A549 (cell line): Measurements from ENCODE around the gene TTC28. TPM values are rescaled to one million over a fixed set of nuclear protein-coding genes. Genes with fewer than 3 reads are reported as not detected.

Experiments used
- ATAC-seq, 2 experiments: fragments of 200-7000 bp in 1 of 2; fragments of >200 bp in 1 of 2; cut with Nextera tagmentation in 1 of 2; cut with Tn5 transposase in 1 of 2; 3 replicates each; pipeline versions ENCODE4 v1.8.0 to v1.9.1; 2018 to 2020; ENCODE audit warnings: mild to moderate bottlenecking in 1 of 2, moderate library complexity in 1 of 2
- CTCF ChIA-PET: fragments of 300-600 bp; sonication (Branson Sonifier 250); formaldehyde crosslinking; extraction: SDS; loops from one replicate; lab custom pipeline; 2021; ENCODE audit warnings: antibody characterized with exemption, inconsistent platforms; lab: Yijun Ruan, JAX
- POLR2A ChIA-PET: fragments of 350-600 bp; formaldehyde crosslinking; extraction: SDS; loops from one replicate; lab custom pipeline; 2021; ENCODE audit warnings: antibody characterized with exemption, inconsistent platforms; lab: Yijun Ruan, JAX
- DNase-seq, 2 experiments: peaks; one replicate each; pipeline versions ENCODE4 v3.0.0 to v3.0.0-alpha.2; 2011 to 2016; ENCODE audit warnings: low read depth in 1 of 2, low spot score in 1 of 2
- FAIRE-seq: peaks from 2 replicates; lab custom pipeline; 2011; peaks lifted over from hg19 to GRCh38; lab: Jason Lieb, UNC
- H3K27ac ChIP-seq, 2 experiments: fragments of >200 bp; sonication (Bioruptor Twin); formaldehyde crosslinking; 3 replicates each; pipeline ENCODE4 v1.5.1; 2016 to 2017
- H3K4me1 ChIP-seq: fragments of >200 bp; sonication (Bioruptor Twin); formaldehyde crosslinking; 3 replicates; pipeline ENCODE4 v1.6.1; 2016
- H3K4me2 ChIP-seq: fragments of >200 bp; sonication (Bioruptor Twin); formaldehyde crosslinking; 3 replicates; pipeline ENCODE4 v1.6.1; 2016
- H3K4me3 ChIP-seq: fragments of >200 bp; sonication (Bioruptor Twin); formaldehyde crosslinking; 3 replicates; pipeline ENCODE4 v1.5.1; 2016
- H3K9me3 ChIP-seq: fragments of >200 bp; sonication (Bioruptor Twin); formaldehyde crosslinking; 3 replicates; pipeline ENCODE4 v1.6.1; 2016
- BHLHE40 ChIP-seq: IDR thresholded peaks from 2 replicates; pipeline ENCODE4 v1.6.1; 2012; ENCODE audit warnings: low read depth, low read length, inconsistent platforms
- CBX2 ChIP-seq: fragments of 200-600 bp; sonication (generic); IDR thresholded peaks from 2 replicates; pipeline ENCODE4 v1.6.1; 2016; ENCODE audit warnings: low read depth, mild to moderate bottlenecking, borderline replicate concordance
- CBX8 ChIP-seq: fragments of 200-600 bp; sonication (generic); IDR thresholded peaks from 2 replicates; pipeline ENCODE4 v1.6.1; 2016
- CEBPB ChIP-seq, 2 experiments: fragments of >200 bp in 1 of 2; sonication (Bioruptor Twin) in 1 of 2; formaldehyde crosslinking in 1 of 2; IDR thresholded peaks; 2 replicates each; pipeline ENCODE4 v1.6.1; 2012 to 2016
- CHD4 ChIP-seq: fragments of 200-600 bp; sonication (generic); IDR thresholded peaks from 2 replicates; pipeline ENCODE4 v1.6.1; 2016; ENCODE audit warnings: antibody characterized with exemption, mild to moderate bottlenecking, borderline replicate concordance
- ELK1 ChIP-seq: fragments of 150-350 bp; IDR thresholded peaks from 2 replicates; pipeline ENCODE4 v1.6.1; 2014; ENCODE audit warnings: low read depth, mild to moderate bottlenecking, low read length
- ESRRA ChIP-seq: fragments of 150-350 bp; IDR thresholded peaks from 2 replicates; pipeline ENCODE4 v1.6.1; 2014; ENCODE audit warnings: mild to moderate bottlenecking, low read length, borderline replicate concordance
- FOSB ChIP-seq: fragments of 250-450 bp; sonication (Bioruptor Pico); IDR thresholded peaks from 2 replicates; pipeline ENCODE4 v1.5.0; 2020; ENCODE audit warnings: mild to moderate bottlenecking, moderate library complexity
- FOXS1 ChIP-seq: fragments of 250-450 bp; sonication (Bioruptor Pico); IDR thresholded peaks from 2 replicates; pipeline ENCODE4 v1.5.0; 2020; ENCODE audit warnings: mild to moderate bottlenecking, moderate library complexity
- HDAC2 ChIP-seq: fragments of 200-600 bp; sonication (generic); IDR thresholded peaks from 2 replicates; pipeline ENCODE4 v1.6.1; 2016
- HES2 ChIP-seq: fragments of >200 bp; sonication (Bioruptor Twin); formaldehyde crosslinking; IDR thresholded peaks from 2 replicates; pipeline ENCODE4 v1.6.1; 2016
- HOXB5 ChIP-seq: fragments of 250-450 bp; sonication (Bioruptor Pico); IDR thresholded peaks from 2 replicates; pipeline ENCODE4 v1.5.0; 2020; ENCODE audit warnings: mild to moderate bottlenecking, moderate library complexity
- JUN ChIP-seq, 2 experiments: fragments of >200 bp; sonication (Bioruptor Twin); formaldehyde crosslinking; IDR thresholded peaks; 2 replicates in 1 of 2; 3 replicates in 1 of 2; pipeline ENCODE4 v1.6.1; 2016 to 2017
- KDM1A ChIP-seq: fragments of 200-600 bp; sonication (generic); IDR thresholded peaks from 2 replicates; pipeline ENCODE4 v1.6.1; 2016; ENCODE audit warnings: low read depth, mild to moderate bottlenecking
- MAFK ChIP-seq: fragments of 450-650 bp; IDR thresholded peaks from 2 replicates; pipeline ENCODE4 v1.6.1; 2014; ENCODE audit not compliant: partially characterized antibody
- MAX ChIP-seq: IDR thresholded peaks from 2 replicates; pipeline ENCODE4 v1.6.1; 2012
- MYC ChIP-seq: IDR thresholded peaks from 2 replicates; pipeline ENCODE4 v1.6.1; 2012; ENCODE audit warnings: mild to moderate bottlenecking, inconsistent platforms, low read length, improper control_type of control experiment, borderline replicate concordance
- NR3C1 ChIP-seq: fragments of >200 bp; sonication (Bioruptor Twin); formaldehyde crosslinking; IDR thresholded peaks from 3 replicates; pipeline ENCODE4 v1.6.1; 2017
- RCOR1 ChIP-seq: fragments of 150-350 bp; IDR thresholded peaks from 2 replicates; pipeline ENCODE4 v1.6.1; 2014; ENCODE audit warnings: antibody characterized with exemption, low read length, low read depth
- SMC3 ChIP-seq: fragments of >200 bp; sonication (Bioruptor Twin); formaldehyde crosslinking; IDR thresholded peaks from 3 replicates; pipeline ENCODE4 v1.6.1; 2018; ENCODE audit warnings: inconsistent platforms
- TFCP2L1 ChIP-seq: fragments of 250-450 bp; sonication (Bioruptor Pico); IDR thresholded peaks from 2 replicates; pipeline ENCODE4 v1.5.0; 2021; ENCODE audit warnings: mild to moderate bottlenecking
- ZFP36 ChIP-seq: fragments of 450-650 bp; IDR thresholded peaks from 2 replicates; pipeline ENCODE4 v1.6.1; 2014; ENCODE audit warnings: borderline replicate concordance; ENCODE audit not compliant: partially characterized antibody
- WGBS: methylation state at CpG from one replicate; pipeline ENCODE4 v1.1.6; 2017; ENCODE audit errors: missing lambda C conversion rate; 5-methylcytosine and 5-hydroxymethylcytosine counted together
- polyA plus RNA-seq, 4 experiments: library from polyadenylated mRNA; depleted of rRNA in 3 of 4; stranded (reverse); fragments of >200 nt; fragmentation: RNase III in 1 of 4; extraction: RNeasy Plus Mini Kit Qiagen cat#74134 plus additional on column Dnase treatment in 1 of 4; gene quantifications; 2 replicates in 3 of 4; 3 replicates in 1 of 4; pipeline ENCODE4 v1.2.3, GENCODE V29; 2011 to 2017
- TF ChIP-seq, protein P1 (sequence below): fragments of 250-450 bp; sonication (Bioruptor Pico); IDR thresholded peaks from 2 replicates; pipeline ENCODE4 v1.5.0; 2021; ENCODE audit warnings: mild to moderate bottlenecking, moderate library complexity, borderline replicate concordance
- TF ChIP-seq, protein P2 (sequence below): fragments of 250-450 bp; sonication (Bioruptor Pico); IDR thresholded peaks from 2 replicates; pipeline ENCODE4 v1.5.0; 2020; ENCODE audit warnings: low read depth, mild to moderate bottlenecking, moderate library complexity
- TF ChIP-seq, protein P3 (sequence below): fragments of 200-600 bp; sonication (generic); IDR thresholded peaks from 2 replicates; pipeline ENCODE4 v1.6.1; 2016; ENCODE audit warnings: antibody characterized with exemption, mild to moderate bottlenecking, moderate library complexity
- TF ChIP-seq, protein P4 (sequence below): IDR thresholded peaks from 2 replicates; pipeline ENCODE4 v1.6.1; 2012; ENCODE audit warnings: low read depth, borderline replicate concordance

TTC28 gene
- polyA plus RNA-seq, 2 of the 4 experiments (the other 2 are of a cell fraction) = 2.6 to 3.8 TPM

DNA sequence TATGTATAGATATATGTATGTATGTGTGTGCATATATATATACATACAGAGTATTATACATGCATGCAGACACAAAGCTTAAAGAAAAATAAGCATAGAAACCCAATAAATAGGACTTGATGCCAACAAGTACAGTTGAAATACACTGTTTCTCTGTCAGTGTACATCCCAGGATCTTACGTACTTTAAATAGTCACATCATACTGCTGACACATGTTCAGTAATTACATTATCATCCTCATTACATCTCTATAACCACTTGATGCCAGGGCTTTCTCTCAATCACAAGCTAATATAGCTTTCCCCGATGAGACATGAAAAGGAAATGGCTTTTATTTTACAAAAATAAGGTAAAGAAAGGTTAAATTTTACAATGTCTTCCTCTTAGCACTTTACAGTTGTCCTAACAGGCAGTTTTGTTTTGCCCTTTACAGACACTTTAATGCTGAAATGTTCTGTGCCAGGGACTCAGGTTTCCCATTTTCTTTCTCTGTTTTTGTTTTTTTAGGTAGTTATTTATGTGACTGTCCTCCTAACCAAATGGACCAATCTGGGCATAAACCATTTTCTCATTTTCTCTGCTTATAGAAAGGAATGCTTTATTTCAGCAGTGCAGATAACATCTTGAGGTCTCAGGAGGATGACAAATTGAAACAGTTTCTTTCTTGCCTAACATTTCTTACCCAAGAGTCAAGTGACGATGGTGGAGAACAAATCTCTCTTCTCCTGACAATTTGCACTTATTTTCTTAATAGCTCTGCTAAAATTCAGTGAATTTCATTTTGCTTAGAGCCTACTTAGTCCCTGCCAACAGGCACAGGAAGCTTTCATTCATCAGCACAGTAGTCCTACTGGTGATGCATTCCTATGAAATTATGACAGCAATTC is 350.2 kb downstream of the TTC28 start:
- no peak for DNase-seq
- no peak for TF ChIP-seq CBX2
- TF ChIP-seq MAX = no peak
- TF ChIP-seq BHLHE40 = no peak
- TF ChIP-seq, protein P1, sequence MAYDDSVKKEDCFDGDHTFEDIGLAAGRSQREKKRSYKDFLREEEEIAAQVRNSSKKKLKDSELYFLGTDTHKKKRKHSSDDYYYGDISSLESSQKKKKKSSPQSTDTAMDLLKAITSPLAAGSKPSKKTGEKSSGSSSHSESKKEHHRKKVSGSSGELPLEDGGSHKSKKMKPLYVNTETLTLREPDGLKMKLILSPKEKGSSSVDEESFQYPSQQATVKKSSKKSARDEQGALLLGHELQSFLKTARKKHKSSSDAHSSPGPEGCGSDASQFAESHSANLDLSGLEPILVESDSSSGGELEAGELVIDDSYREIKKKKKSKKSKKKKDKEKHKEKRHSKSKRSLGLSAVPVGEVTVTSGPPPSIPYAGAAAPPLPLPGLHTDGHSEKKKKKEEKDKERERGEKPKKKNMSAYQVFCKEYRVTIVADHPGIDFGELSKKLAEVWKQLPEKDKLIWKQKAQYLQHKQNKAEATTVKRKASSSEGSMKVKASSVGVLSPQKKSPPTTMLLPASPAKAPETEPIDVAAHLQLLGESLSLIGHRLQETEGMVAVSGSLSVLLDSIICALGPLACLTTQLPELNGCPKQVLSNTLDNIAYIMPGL (CRISPR knock-in tag) = no peak
- no peak for TF ChIP-seq KDM1A
- no peak for TF ChIP-seq ELK1
- TF ChIP-seq SMC3 = no peak
- TF ChIP-seq RCOR1 = no peak
- TF ChIP-seq FOXS1 (CRISPR knock-in tag) = no peak
- no peak for TF ChIP-seq HDAC2
- TF ChIP-seq FOSB = no peak
- TF ChIP-seq, all 56 proteins: peak for 0
- WGBS = 93% methylated on average over 3 of the region's 3 CpGs
- H3K9me3 ChIP-seq = no peaks in the 10 kb centered on the region
- CTCF ChIA-PET = interaction anchor here (0.5 to 0.6 kb wide), 2 partner anchors 96 to 167 kb away, joined by 3 read pairs; no protein-coding TSS in a partner anchor
- H3K4me3 ChIP-seq = no peak overlapping the region
- POLR2A ChIA-PET = no interaction called here
- no peaks in the 10 kb centered on the region for H3K4me1 ChIP-seq
- no peak for FAIRE-seq
- no peak overlapping the region for H3K4me2 ChIP-seq
- no peak overlapping the region for H3K27ac ChIP-seq
- ATAC-seq = no peak

DNA sequence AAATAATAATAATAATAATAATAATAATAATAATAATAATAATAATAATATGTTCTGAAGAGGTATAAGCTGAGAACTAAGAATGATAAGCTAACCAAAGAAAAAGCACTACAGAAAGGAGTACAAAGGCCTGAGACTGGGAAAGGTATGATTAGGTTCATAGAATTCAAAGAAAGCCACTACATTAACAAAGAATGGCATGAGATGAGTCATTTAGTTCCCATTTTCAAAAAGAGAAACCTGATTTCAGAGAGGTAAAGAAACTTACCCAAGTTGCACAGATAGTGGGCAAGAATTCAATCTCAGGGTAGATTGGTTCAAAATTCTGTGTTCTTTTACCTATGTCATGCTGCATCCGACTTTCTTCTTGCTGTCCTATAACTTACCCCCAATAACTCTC is 350.9 kb downstream of the TTC28 start:
- H3K9me3 ChIP-seq = no peaks in the 10 kb centered on the region
- H3K4me3 ChIP-seq = no peak overlapping the region
- 84% methylated on average over 1 of the region's 1 CpG for whole genome bisulfite sequencing
- ATAC-seq = no peak
- H3K27ac ChIP-seq = no peak overlapping the region
- ChIA-PET CTCF (interaction anchor here (0.5 to 0.6 kb wide), 2 partner anchors 96 to 168 kb away, joined by 3 read pairs; no protein-coding TSS in a partner anchor), POLR2A (no interaction called here)
- H3K4me1 ChIP-seq = no peaks in the 10 kb centered on the region
- no peak for DNase-seq
- H3K4me2 ChIP-seq = no peak overlapping the region
- no peak for FAIRE-seq
- TF ChIP-seq, protein P2, sequence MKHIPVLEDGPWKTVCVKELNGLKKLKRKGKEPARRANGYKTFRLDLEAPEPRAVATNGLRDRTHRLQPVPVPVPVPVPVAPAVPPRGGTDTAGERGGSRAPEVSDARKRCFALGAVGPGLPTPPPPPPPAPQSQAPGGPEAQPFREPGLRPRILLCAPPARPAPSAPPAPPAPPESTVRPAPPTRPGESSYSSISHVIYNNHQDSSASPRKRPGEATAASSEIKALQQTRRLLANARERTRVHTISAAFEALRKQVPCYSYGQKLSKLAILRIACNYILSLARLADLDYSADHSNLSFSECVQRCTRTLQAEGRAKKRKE (CRISPR knock-in tag) = no peak
- TF ChIP-seq ESRRA (no peak), CEBPB (IDR thresholded peaks at IDR 0.05) (no peak), CBX8 (no peak), NR3C1 (no peak), MAFK (no peak), CHD4 (no peak), HES2 (no peak), TFCP2L1 (CRISPR knock-in tag) (no peak), BHLHE40 (no peak), MYC (no peak), JUN (IDR thresholded peaks at IDR 0.05) (no peak), HOXB5 (no peak), ZFP36 (no peak)
- TF ChIP-seq, protein P3, sequence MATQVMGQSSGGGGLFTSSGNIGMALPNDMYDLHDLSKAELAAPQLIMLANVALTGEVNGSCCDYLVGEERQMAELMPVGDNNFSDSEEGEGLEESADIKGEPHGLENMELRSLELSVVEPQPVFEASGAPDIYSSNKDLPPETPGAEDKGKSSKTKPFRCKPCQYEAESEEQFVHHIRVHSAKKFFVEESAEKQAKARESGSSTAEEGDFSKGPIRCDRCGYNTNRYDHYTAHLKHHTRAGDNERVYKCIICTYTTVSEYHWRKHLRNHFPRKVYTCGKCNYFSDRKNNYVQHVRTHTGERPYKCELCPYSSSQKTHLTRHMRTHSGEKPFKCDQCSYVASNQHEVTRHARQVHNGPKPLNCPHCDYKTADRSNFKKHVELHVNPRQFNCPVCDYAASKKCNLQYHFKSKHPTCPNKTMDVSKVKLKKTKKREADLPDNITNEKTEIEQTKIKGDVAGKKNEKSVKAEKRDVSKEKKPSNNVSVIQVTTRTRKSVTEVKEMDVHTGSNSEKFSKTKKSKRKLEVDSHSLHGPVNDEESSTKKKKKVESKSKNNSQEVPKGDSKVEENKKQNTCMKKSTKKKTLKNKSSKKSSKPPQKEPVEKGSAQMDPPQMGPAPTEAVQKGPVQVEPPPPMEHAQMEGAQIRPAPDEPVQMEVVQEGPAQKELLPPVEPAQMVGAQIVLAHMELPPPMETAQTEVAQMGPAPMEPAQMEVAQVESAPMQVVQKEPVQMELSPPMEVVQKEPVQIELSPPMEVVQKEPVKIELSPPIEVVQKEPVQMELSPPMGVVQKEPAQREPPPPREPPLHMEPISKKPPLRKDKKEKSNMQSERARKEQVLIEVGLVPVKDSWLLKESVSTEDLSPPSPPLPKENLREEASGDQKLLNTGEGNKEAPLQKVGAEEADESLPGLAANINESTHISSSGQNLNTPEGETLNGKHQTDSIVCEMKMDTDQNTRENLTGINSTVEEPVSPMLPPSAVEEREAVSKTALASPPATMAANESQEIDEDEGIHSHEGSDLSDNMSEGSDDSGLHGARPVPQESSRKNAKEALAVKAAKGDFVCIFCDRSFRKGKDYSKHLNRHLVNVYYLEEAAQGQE = no peak
- TF ChIP-seq, protein P1 (CRISPR knock-in tag) = no peak
- TF ChIP-seq, protein P4, sequence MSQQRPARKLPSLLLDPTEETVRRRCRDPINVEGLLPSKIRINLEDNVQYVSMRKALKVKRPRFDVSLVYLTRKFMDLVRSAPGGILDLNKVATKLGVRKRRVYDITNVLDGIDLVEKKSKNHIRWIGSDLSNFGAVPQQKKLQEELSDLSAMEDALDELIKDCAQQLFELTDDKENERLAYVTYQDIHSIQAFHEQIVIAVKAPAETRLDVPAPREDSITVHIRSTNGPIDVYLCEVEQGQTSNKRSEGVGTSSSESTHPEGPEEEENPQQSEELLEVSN = no peak
